ENCODE data around the gene TCF4.

The TCF4 gene

GRCh38 chr18:55219823-55220222 lies 368.2 kb downstream of the TCF4 start:
- no peak for DNase-seq

DNA sequence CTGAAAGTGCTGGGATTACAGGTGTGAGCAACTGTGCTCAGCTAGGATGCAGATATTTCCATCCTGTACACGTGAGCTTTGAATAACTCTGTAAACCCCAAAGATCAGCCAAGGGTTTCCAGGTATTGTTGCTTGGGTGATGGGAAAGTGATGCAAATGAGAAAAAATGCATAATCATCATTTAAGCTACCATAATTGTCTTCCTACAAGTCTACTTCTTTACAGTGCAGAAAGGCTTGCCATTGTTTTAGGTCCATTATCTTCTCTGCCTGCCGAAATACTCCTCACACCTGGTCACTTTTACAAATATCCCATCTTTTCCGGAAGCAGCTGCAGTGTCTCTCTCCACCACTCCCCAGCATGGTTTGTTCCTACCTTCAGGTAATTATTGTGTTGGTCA lies 368.9 kb downstream of the TCF4 start:
- DNase-seq = no peak

GRCh38 chr18:55214969-55215368 lies 373.0 kb downstream of the TCF4 start:
- no peak for DNase-seq

GRCh38 chr18:55214534-55214933 lies 373.5 kb downstream of the TCF4 start:
- DNase-seq = no peak

- no peak for DNase-seq
Measured at GRCh38 chr18:55213586-55213985, 374.4 kb downstream of the TCF4 start.

DNA sequence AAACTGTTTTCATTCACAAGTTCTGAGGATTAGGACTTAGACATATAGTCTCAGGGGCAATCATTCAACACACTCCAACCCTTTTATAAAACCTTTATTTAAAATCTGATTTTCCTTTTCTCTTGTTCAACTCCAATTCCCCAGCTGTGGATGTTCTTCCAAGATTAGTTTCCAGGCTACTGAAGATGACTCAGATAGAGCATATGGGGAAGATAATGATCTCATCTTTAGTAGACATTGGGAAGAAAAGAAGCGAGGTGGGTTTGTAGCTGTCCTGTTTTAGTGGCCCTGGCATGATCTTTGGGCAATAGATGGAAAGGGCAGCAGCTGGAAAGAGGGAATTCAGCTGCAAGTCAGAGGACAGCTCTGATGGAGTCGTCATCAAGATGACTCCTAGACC lies 381.1 kb downstream of the TCF4 start:
- DNase-seq = no peak

- no peak for DNase-seq
Measured at GRCh38 chr18:55202232-55202917, 385.6 kb downstream of the TCF4 start.

DNA sequence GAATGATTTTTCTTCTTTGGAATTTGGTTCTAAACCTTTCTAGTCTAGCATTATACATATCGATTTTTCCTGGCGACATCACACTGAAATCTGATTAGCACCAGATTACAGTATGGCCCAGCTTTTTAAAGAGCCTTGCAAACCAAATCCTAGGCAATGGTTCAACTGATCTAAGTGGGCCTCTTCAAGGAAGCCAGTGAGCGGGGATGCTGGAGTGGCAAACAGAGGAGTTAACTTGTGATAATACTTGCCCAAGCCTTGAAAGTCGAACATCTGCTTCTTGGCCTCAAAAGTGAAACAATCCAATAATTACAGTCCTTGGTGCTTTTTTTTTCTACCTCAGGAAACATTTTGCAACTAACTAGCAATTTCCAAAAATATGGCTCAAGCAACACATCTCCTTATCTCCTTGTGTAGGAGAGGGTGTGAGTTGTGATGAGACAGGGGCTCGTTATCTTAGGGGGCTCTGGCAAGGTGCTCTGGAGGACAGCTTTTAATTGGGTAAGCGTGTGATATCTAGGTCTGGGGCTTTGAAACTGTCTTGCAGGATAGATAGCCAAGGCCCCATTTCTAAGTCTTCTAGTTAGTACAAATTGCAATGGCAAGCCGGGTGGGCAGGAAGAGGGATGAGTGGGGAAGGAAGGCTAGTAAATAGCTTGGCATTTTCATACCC lies 388.6 kb downstream of the TCF4 start:
- no peak for DNase-seq

- DNase-seq = no peak
Measured at GRCh38 chr18:55195863-55196262, 392.1 kb downstream of the TCF4 start.

DNA sequence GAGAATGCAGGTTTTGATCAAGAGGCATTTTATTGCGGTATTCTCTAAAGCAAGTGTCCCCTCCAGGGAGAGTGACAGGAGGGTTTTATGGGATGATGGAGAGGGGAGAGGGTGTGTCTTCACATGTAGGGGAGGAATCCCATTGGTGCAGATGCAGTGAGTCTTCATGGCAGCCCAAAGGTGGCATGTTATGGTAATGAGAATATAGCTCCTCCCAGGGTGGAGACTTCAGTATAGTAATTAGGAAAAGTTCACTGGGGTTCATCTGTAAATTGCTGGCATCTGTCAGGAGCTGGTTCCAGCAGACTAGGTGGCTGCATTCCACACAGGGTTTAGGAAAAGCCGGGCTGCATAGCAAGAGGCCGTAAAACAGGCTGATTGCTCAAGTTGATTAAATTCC lies 398.0 kb downstream of the TCF4 start:
- DNase-seq = no peak

DNA sequence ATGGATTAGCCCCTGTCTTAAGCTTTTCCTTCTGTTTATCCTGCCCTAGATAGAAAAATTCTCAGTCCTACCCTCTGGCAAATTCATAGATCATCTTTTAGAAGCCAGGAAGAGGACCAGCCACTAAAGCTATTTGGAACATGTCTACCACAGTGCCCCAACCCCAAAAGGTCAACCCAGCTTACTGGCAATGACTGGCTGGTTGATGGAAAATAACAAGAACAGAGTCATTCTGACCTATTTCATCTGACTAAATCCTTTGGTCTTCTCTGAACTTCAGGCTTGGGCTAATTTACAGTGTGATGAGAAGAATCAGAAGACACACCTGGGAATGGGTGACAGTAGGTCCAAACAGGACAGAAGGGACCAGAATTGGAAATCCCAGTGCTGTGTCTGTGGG lies 401.4 kb downstream of the TCF4 start:
- no peak for DNase-seq

- no peak for DNase-seq
Measured at GRCh38 chr18:55185391-55185790, 402.6 kb downstream of the TCF4 start.

GRCh38 chr18:55179835-55180234 lies 408.2 kb downstream of the TCF4 start:
- DNase-seq = no peak

DNA sequence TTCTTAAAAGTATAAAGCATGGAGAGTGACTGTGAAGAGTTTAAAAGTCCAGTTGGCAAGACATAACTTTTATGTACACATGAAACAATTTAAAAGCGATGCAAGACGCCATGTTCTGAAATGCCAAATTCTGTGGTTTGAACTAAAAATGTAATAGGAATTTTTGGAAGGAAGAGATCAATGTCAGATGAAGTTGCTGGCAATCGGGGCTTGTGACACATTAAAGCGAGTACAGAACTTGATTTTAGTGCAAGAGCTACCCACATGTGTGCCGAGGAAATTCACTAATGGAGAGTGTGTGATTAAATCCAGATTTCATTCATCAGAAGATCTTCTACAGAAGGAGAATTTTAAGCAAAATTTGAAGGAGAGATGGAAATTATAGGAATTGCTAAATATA lies 408.6 kb downstream of the TCF4 start:
- DNase-seq = no peak

GRCh38 chr18:55173291-55173690 lies 414.7 kb downstream of the TCF4 start:
- no peak for DNase-seq
